Head of caudate nucleus (tissue), 42 donors: Measurements from ENCODE around the gene TNS2.
"Not testable (repeated sequence)": the region's sequence is repeated elsewhere in the genome, so short reads cannot be mapped to it uniquely, and the experiment has no call there.

Experiments
- DNase-seq, 42 donors: peaks; one replicate each; pipeline versions ENCODE4 v3.0.0 to v3.0.0-alpha.2; 2020 to 2021; ENCODE audit warnings: mixed read lengths in 7 of 42
- intact Hi-C: fragments of 100-400 bp; cut with DNase I; formaldehyde crosslinking; loops from one replicate; pipeline ENCODE4 v1.15.0; 2022

TNS2 gene

GRCh38 chr12:53097207-53097563 lies 47.3 kb downstream of the TNS2 start:
- peak in 2 of 42 donors; percentile 33 for DNase-seq
- intact Hi-C loops, result loop anchor here (5.0 kb wide), 1 partner anchor 40 kb away; no protein-coding TSS in a partner anchor

GRCh38 chr12:53097564-53098353 lies 47.9 kb downstream of the TNS2 start, which contains the start of gene IGFBP6:
TSS of gene IGFBP6 (plus strand) at chr12:53097667. CDS start at chr12:53097718, 51 bp downstream.
- intact Hi-C loops, result loop anchor here (5.0 kb wide), 1 partner anchor 40 kb away; no protein-coding TSS in a partner anchor
- peak in 36 of 42 donors; percentile 19 to 72 (median 44) for DNase-seq

GRCh38 chr12:53098354-53098981 lies 48.6 kb downstream of the TNS2 start:
- peak; percentile 43 to 93 (median 76) for DNase-seq
- intact Hi-C loops, result loop anchor here (5.0 kb wide), 1 partner anchor 41 kb away; no protein-coding TSS in a partner anchor

GRCh38 chr12:53099071-53099882 lies 49.4 kb downstream of the TNS2 start:
- peak; percentile 75 to 96 (median 91) for DNase-seq
- intact Hi-C loops, result loop anchor here (5.0 kb wide), 1 partner anchor 42 kb away; no protein-coding TSS in a partner anchor

GRCh38 chr12:53100466-53101151 lies 50.7 kb downstream of the TNS2 start:
- DNase-seq, result peak in 1 of 42 donors; percentile 9
- intact Hi-C loops, result loop anchor here (5.0 kb wide), 1 partner anchor 33 kb away; no protein-coding TSS in a partner anchor

- intact Hi-C loops, result loop anchor here (5.0 kb wide), 1 partner anchor 34 kb away; no protein-coding TSS in a partner anchor
- DNase-seq, result peak in 1 of 42 donors; percentile 9
Observed at GRCh38 chr12:53101266-53101665, 51.4 kb downstream of the TNS2 start.

- DNase-seq, result peak in 1 of 42 donors; percentile 30
- intact Hi-C loops, result loop anchor here (5.0 kb wide), 1 partner anchor 35 kb away; no protein-coding TSS in a partner anchor
Observed at GRCh38 chr12:53101931-53102781, 52.3 kb downstream of the TNS2 start.

- DNase-seq, result no peak
- intact Hi-C loops, result loop anchor here (5.0 kb wide), 1 partner anchor 36 kb away; no protein-coding TSS in a partner anchor
Observed at GRCh38 chr12:53102883-53103807, 53.3 kb downstream of the TNS2 start, which contains the start of gene SOAT2. TSS of gene SOAT2 (plus strand) at chr12:53103486. CDS start at chr12:53103578, 92 bp downstream.

GRCh38 chr12:53103860-53104305 lies 54.0 kb downstream of the TNS2 start:
- no peak for DNase-seq

GRCh38 chr12:53105256-53105655 lies 55.4 kb downstream of the TNS2 start:
- intact Hi-C loops, result no loop called here
- no peak for DNase-seq

More at GRCh38 chr12:53103860-53104305, 54.0 kb downstream of the TNS2 start:
- intact Hi-C loops, result loop anchor here (5.0 kb wide), 1 partner anchor 37 kb away; no protein-coding TSS in a partner anchor

GRCh38 chr12:53105712-53106439 lies 56.0 kb downstream of the TNS2 start:
- DNase-seq, result no peak
- intact Hi-C loops, result no loop called here

GRCh38 chr12:53107122-53107521 lies 57.3 kb downstream of the TNS2 start:
- peak in 1 of 42 donors; percentile 23 for DNase-seq
- intact Hi-C loops, result no loop called here

GRCh38 chr12:53112431-53112830 lies 62.6 kb downstream of the TNS2 start:
- intact Hi-C loops, DNase-seq: not testable (repeated sequence)

- intact Hi-C loops, result no loop called here
- DNase-seq, result peak in 2 of 42 donors; percentile 14 to 28
Observed at GRCh38 chr12:53113136-53113705, 63.4 kb downstream of the TNS2 start.

GRCh38 chr12:53113951-53114350 lies 64.1 kb downstream of the TNS2 start:
- intact Hi-C loops, result no loop called here

More at GRCh38 chr12:53113951-53114350, 64.1 kb downstream of the TNS2 start:
- DNase-seq, result peak in 1 of 42 donors; percentile 28
